NCI-H82 treated with DMSO at 0.1 percent for 48 hours (cell line): ENCODE results near the gene MYBBP1A.

ENCODE experiments used
- DNase-seq: peaks from one replicate; lab custom pipeline; 2025; ENCODE audit not compliant: unreplicated experiment; lab: John Stamatoyannopoulos, UW

Gene MYBBP1A

DNA sequence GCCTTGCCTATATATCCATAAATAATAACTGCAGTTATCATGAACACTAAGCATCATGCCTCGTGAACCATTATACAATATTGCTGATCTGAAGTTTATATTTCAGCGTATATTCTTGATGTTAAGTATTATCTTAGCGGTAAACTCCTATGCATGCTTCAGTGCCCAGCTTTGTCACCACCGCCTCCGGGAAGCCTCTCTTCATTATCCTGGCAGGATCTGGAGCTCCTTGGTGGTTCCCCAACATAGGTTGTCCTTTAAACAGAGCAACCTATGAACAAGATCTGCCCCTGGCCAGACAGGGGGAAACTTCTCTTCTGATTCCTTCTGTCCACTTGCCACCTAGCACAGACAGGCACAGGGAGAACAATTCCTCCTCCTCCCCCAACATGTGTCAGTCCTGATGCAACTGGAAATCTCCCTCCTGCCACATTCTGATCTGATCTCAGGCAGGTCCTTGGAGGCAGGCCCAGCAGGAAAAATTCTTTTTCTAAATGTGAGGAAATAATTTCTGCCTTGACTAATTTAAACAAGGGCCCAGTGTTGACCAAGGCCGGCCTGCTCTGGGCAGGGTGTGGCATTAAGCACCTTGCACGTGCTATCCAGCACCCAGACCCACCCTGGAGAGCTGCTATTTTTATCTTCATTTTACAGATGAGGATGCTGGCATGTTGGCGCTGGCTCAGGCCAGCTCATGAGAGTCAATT is 34.1 kb downstream of the MYBBP1A start:
- no peak for DNase-seq

DNA sequence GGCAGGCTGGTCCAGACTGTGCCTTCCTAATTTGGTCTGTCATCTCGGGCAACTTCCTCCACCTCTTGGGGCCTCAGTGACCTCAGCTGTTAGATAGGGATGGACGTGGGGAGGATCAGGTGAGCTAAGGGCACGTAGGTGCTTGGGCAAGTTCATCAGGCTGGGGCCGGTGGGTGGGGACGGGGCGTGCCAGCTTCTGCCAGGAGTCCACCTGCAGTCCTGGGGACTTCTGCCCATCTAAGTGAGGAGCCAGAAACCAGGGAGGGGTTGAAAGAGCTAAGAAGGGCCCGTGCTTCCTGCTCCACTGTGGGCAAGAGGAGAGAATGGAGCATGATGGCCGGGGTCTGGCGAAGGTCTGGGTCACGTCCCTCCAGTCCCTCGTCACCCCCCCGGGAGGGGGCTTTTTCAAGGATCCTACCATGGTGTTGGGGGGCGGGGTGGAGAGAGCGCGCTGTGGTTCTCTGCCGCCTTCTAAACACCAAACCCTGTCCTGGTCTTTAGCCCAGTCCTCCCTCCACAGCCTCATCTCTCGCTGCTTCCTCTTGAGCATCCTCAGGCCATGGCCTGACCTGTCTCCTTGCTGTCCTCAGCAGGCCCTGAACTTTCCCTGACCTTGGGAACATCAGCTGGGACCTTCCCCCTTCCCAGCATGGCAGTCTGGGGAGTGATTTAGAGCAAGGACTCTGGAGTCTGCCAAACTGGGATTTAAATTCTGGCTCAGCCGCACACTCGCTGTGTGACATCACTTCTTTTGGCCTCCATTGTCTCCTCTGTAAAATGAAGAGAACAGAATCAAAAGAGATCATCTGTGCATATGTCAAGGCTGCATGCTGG is 34.9 kb downstream of the MYBBP1A start:
- no peak for DNase-seq

DNA sequence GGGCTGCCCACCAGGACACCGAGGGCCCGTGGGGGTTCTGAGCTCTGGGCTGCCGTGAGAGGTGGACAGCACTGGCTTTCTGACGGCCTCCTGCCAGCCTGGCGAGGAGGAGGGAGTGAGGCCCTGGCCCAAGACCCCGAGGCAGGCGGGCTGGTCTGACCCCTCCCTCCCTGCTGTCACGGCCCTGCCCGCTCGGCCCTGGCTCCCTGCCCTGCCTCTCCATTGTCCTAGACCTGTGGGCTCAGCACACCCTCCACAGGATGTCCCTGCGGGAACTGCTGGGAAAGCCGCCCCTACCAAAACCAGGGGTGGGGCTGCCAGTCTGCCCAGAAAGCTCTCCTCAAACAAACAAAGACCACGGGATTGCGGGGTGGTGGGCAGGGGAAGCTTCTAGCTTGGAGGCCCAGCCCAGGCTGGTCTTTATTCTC is 35.8 kb downstream of the MYBBP1A start:
- DNase-seq = no peak

DNA sequence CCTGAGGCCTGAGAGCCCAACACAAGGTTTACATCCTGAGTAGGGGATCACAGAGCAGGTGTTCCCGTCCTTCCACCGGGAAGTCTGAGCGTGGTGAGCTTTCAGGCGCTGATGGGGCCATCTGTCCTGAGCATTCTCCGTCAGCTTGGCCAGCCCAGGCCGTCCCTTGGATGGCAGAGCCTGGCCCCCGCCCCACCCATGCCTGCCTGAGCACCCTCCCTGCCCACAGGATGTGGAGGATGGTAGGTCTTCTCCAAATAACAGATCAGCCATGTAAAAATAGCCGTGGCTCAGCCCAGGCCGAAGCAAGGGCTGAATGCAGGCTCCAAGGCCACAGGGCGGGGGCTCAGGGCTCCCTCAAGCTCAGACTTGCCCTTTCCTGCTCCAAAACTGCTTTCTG is 36.3 kb downstream of the MYBBP1A start:
- no peak for DNase-seq

DNA sequence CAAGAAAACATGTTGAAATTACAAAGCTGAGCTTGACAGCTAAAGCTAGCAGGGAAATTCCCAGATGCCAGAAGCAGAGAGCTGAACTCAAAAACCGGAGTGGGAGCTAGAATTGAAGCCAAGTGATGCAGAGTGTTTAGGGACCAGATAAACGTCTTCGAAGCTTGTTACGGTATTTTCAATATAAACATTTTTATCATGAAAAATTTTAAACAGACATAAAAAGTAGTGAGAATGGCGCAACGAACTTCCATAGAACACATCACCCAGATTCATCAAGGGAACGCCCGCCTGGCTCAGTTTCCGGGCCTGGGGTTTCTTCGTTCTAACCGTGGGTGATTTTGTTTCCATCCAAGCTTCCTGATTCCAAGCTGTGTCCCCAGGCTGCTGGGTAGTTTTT is 38.4 kb downstream of the MYBBP1A start:
- DNase-seq = no peak

DNA sequence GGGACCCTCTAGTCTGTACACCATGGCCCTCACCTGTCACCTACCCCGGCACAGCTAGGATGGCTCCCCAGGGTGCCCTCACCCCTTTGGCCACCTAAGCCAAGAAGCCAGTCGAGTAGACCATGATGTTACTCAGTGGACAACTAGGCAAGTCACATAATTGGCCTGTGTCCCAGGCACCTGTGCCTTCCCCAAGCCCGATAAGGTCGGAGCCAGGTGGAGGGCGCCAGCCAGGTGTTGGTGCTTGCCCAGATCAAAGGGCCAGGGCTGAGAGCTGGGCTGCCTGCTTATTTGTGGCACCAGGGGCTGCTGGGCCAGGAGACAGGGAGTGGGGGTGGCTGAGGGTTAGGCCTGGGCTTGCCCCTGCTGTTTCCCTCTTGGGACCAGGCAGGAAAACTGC is 39.7 kb downstream of the MYBBP1A start:
- DNase-seq = no peak

DNA sequence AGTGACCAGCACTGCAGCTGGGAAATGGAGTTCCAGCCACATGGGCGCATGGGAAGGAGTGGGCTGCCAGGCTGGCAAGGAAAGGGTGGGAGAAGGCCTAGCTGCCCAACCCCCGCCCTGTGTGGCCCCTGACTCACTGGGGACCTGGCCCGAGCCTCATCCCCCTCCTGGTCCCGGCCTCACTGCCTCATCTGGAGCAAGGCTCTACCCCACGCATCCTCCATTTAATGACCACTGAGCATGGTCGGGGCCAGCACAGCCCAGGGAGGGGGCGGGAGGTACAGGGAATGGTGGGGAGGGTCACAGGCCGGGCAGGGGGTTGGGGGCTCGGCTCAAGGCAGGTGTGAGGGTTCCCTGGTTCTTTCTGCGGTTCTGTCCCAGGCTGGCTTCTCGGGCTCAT is 40.4 kb downstream of the MYBBP1A start:
- no peak for DNase-seq

DNA sequence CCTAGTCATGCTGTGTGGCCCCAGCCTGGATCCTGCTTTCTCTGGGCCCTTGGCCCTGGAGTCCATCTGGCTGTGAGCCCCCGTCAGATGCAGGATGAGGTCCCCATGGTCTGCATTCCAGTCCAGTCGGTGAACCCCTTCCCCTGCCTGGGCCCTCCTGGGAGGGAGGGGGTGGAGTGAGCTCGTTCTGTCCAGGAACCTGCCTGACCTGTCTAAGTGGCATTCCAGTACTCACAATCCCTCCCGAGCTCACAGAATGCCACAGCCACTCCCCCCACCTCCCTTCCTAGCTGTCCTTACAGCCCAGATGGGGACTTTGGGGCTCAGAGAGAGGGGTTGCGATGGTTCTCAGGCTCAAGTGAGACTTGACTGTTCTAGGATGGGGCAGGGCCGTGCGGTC is 41.0 kb downstream of the MYBBP1A start:
- DNase-seq = no peak

DNA sequence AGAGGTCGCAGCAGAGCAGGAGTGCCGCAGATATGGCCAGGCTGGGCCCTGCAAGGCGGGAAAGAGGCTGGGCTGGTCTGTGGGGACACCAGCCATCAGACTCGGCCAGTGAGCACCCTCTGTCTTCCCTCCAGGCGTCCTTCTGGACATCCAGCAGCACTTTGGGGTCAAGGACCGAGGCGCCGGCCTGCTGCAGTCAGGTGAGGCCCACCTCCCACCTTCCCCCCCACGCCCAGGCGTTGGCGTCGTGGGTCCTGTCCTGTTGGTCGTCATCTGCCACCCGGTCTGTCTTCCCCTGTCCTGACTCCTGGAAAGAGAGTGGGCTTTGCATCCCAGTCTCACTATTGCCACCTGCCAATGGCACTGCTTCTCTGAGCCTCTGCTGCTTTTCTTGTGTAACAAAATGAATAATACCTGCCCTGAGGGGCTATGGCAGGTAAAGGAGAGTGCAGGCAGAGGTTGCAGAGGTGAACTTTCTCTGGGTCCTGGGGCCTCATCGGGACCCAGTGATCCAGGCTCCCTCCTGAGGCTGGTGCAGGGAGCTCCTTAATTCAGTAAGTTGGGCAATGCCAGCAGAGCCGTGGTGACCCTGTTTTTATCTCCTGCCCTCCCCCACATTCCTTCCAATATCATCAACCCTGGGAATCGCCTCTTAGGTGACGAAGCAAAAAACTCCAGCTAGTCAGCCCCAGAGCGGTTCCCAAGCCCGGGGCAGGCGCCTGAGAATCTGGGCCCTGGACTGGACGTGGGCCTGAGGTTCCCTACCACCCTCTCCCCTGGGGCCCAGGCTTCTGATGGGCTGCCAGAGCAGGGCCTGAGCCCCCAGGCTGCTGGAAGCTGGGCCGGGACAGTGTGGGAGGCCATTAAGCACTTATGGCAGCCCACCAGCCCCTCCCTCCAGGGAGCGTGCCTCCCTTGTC is 41.8 kb downstream of the MYBBP1A start:
- DNase-seq = no peak

DNA sequence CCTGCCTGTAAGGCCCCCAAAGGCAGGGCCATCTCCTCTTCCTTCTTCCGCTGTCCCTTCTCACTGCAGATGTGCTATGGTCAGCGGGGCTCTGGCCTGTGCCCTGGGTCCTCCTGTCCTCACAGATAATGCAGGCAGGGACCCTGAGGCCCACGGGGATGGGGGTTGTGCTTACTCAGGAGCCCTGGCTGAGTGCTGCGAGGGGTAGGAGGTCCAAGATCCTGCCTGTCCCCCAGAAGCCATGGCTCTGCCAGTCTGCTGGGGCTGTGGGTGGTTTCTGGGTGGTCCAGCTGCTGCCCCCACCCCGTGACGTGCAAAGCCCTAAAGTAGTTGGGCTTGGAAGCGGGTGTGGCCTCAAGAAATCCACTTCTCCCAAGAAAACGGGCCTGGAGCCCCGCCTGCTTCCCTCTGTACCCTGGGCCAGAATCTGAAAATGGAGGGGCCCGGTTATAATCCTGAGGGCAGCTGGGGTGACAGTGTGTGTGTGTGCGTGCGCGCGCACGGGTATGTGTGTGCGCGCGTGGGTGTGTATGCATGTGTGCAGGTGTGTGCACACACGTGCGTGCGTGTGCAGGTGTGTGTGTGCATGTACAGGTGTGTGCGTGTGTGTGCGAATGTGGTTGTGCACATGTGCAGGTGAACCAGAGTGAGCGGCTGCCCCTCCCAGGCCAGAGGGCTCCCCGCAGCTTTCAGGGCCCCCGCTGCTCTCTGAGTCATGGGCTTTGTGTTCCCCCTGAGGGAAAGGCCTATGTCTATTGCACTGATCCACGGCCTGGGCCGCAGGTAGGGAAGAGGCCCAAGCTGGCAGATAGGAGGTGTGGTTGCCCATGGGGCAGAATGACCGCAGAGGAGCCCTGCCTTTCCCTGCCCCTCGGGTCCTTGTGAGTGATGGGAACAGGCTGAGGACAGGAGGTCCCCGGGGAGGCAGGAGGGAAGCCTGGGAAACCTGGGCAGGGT is 42.8 kb downstream of the MYBBP1A start:
- no peak for DNase-seq

DNA sequence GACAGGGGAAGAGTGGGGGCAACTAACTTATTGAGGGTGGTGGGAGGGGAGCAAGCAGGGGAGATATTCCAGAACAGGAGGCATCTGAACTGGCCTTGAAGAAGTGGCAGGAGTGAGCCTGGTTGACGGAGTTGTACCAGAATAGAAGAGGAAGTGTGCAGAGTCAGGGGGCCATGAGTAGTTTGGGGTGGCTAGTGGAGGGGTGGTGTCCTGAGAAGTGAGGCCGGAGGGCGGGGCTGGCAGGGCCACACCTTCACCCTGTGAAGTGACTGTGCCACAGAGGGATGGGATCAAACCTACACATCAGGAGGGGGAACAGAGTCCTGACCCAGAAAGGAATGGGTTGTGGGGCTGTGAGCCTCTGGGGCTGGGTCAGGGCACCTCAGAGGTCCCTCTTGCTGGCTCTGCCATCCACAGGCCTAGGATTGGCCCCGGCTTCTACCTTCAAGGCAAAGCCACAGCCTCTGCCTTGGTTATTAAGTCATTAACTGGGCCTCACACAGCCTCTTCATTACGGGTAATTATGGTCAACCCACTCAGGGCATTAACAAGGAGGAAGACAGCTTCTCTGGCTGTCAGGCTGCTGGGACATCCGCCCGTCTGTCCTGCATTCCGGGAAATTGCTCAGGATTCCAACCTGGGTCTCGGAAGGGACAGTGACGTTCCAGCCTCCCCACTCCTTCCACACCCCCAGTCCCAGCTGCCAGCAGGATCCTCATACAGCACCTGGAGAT is 43.8 kb downstream of the MYBBP1A start:
- DNase-seq = no peak

DNA sequence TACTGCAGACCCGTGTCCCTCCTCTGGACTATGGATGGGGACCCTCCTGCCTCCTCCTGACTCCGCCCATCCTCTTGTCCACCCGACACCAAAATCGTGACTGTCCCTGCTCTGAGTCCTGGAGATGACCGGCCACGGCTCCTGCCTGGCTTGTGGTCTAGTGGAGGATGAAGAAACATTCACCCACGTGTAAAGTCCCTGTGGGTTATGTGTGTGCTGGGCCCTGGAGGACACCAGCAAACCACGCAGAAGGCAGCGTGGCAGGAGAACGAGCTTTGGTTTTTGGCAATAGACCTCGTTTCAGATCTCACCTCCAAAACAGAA is 44.6 kb downstream of the MYBBP1A start:
- no peak for DNase-seq

DNA sequence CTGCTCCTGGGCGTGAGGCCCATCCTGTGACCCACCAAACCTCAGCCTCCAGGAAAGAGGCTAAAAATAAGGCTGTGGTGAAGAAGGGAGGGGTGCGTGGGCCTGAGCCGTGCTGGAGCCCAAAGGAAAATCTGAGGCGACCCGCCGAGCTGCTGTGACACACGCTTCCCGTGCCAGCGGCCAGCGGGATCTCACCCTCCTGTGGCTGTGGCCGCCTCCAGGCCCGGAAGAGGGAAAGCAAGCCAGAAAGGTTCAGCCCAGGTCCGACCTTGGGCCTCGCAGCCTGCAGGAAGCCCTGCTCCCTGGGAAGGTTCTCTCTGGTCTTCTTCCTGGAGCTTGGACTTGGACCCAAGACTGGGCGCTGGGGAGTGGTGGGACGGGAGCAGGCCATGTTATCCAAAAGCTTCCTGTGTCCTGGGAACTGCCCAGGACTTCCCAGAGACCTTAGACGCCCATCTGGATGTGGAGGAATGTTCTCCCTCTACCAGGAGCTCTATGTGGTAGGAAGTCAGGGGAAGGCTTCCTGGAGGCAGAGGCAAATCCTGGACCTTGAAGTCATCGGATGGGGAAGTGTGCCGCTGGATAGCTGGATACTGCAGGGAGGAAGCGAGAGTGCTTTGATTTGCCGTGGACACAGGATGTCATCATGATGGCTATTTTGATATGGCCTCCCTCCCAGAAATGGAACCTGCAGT is 45.1 kb downstream of the MYBBP1A start:
- DNase-seq = no peak

DNA sequence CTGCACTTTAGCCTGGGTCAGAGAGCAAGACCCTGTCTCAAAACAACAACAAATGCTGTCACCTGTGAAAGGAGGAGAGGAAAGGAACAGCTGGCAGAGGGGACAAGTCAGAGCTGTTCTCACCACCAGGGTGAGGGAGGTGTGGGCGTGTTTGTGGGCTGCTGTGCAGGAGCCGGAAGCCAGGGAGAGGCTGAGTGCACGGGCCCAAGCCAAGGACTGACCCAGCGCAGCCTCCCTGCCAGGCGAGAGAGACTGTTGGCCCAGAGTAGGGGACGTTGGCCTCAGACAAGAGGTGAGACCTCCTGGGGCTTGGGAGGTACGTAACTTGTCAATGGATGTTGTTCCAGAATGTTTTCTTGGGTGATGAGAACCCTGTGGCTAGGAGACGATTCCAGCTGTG is 45.8 kb downstream of the MYBBP1A start:
- DNase-seq = no peak

DNA sequence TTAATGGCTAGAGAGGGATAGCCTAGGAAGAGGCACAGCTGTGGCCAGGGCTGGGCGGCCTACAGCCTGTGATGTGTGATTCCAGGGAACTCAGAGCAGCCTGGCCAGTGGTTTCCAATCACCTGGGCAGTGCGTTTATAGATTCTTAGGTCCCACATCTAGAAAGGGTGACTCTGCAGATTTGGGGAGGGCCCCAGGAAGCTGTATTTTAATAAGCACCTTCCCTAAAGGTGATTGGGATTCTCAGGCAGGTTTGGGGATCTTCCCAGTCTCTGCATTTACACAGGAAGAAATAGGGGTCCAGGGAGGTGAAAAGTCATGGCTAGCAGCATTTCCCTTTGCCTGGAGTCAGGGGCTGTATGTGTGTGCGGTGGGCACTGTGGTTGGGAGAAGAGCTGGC is 47.0 kb downstream of the MYBBP1A start:
- DNase-seq = no peak

DNA sequence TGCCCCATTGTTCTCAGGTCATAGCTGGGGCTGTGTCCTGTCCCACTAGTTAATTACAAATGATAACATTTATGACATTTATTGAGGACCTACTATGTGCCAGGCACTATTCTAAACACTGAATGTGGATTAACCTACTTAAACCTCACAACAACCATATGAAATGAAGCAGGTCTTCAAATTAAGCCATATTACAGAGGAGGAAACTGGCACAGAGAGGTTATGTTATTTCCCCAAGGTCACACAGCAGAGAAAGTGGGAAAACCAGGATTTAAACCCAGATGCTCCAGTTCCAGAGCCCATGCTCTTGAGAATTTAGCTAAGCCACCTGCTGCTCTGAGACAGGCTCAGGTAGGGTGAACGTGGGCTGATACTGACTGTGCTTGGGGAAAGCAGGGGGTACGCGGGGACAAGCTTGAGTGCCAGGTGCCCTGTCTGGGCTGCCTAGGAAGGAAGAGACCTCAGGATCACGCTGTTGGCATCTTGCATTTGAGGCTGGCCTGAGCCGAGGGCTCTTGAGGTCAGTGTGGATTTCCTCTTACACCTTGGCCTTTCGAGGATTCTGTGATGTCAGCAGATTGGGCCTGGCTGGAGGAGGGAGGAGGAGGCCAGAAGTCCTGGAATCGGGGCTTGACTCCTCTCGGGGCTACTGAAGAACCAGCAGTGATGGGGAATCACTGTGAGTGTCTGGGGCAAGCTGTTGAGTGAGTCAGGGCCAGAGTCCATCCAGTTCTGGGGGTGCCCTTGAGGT is 47.6 kb downstream of the MYBBP1A start:
- DNase-seq = no peak

DNA sequence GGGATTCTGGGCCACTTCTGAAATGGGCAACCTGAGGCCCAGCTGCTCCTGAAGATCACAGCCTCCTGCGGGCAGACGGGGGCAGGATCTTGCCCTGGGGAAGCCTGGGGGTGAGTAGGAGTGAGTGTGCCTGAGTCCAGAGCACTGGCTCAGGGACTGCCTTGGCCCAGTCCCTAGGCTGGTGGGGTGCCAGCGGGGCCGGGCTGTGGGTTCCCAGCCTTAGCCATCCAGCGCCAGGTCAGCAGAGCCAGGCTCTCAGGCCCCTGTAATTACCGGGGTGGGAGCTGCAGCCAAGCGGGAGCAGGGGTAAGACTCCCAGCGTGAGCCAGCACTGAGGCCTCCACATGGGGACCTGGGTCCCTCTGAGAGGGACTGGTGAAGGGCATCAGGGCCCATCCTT is 48.3 kb downstream of the MYBBP1A start:
- DNase-seq = no peak

DNA sequence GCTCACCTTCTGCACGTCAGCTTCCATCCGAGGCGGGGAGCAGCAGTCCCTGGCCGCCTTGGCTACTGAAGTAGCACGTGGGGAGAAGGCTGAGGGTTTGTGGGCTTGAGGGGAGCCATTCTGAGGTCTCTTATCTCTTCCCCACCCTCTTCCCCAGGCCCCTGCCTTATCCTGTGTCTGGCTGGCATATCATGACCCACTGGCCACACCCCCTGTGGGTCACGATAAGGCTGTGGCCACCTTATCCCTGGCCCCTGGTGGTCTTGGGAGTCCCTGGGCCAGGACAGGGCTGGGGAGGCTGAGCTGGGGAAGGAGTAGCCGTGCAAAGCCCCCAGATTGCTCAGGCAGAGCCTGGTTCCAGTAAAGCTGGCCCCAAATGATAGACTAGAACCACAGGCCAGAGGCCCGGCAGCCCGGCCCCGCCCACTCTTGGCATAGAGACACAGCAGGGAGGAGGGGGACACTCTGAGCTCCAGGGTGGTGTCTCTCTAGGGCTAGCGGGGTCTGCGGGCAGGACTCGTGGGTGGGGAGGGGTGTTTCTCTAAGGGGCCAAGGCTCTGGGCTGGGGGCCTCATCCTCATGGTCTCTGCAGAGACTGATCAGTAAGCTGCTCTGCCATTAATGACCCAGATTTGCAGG is 48.9 kb downstream of the MYBBP1A start:
- DNase-seq = no peak
